HG03439 (cell line): ENCODE results near the gene SARDH.
"Not testable (repeated sequence)": the region's sequence is repeated elsewhere in the genome, so short reads cannot be mapped to it uniquely, and the experiment has no call there.

Source experiments
- ATAC-seq: cut with Tn5 transposase; IDR thresholded peaks from one replicate; pipeline ENCODE4 v1.9.1; 2021; ENCODE audit warnings: mild to moderate bottlenecking, moderate library complexity; ENCODE audit not compliant: unreplicated experiment

Gene SARDH

GRCh38 chr9:133635533-133636531, 102.3 kb downstream of the SARDH start, which contains the start of gene DBH:
Gene DBH, plus strand, starts transcription at chr9:133636363. Its CDS starts 9 bp downstream, at chr9:133636372.
- ATAC-seq = no peak

- ATAC-seq = no peak
These were observed 103.1 kb downstream of the SARDH start for GRCh38 chr9:133635098-133635497.

DNA sequence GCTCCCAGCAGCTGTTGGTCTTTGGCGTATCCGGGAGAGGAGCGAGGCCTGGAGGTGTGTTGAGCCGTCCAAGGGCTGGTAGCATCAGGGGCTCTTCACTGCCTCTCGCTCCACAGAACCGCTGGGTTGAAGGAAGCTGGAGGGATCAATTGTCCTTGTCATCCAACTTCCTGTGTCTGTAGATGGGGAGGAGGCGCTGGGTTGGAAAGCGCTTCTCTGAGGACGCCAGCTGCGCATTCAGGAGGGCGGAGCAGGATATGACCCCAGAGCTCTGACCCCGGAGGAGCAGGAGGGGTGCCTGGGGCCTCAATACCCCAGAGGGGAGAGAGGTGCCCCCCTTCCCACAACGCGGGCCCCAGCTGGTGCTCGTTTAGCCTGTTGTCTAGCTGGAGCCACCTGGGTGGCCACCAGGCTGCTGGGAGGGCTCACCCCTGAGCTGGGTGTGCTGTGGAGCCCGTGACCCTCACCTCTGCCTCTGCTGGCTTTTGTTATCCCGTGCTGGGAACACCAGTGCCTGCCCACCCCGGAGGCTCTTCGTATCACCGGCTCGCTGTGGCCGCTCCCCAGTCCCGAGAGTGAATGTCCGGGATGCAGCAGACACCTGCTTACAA, 104.0 kb downstream of the SARDH start:
- ATAC-seq = no peak

GRCh38 chr9:133633681-133634080, 104.5 kb downstream of the SARDH start:
- ATAC-seq = no peak

GRCh38 chr9:133632806-133633680, 105.1 kb downstream of the SARDH start:
- ATAC-seq = no peak

DNA sequence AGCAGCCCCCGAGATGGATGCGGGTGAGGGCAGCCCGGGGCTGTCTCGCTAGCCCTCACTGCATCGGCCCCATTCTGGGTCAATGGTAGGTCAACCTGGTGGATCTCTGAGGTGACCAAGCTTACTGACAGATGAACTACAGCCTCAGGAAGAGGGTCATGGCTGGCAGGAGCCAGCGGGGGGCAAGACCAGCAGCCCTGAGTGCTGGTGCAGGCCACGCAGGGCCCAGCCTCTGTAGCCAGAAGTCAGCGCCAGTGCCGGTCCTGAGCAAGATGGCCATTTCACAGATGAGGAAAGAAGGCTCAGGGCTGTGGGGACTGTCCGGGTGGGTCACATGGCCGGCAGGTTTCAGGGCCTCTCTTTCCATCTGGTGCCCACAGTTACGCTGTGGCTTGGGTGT, 107.0 kb downstream of the SARDH start:
- no peak for ATAC-seq

- no peak for ATAC-seq
These were observed 108.7 kb downstream of the SARDH start for GRCh38 chr9:133629221-133630110.

DNA sequence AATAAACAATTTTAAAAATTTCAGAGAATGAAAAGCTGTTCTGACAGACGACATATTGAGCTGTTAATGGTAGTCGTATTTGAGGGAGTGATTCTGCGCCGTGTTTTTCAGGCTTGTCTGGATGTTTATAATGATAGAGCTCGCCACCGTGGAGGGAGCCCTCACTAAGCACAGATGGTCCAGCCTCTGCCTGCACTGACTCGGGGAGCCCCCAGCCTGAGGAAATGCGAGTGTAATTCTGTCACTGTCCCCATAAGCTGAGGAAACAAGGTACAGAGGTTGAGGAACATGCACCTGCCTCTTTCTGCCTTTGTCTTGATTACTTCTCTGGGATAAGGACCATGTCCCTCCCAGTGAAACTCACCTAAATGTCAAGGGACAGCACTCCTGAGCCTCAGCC, 109.4 kb downstream of the SARDH start:
- no peak for ATAC-seq

DNA sequence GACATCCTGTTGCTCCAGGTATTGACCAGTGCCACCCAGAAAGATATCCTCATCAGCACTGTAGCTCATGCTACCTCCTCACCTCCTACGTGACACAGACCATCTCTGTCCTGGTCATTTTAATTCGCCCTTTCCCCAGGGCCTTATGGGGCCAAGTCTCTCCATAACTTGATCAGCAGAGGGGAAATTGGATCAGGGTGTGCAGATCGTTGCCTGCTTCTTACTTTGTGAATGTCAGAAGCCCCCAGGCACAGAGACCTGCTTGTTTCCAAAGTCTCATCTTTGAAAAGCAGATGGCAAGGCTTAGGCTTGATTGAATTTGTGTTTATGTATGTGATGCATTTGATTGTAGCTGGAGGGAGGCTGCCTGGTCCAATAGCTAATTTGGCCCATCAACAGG, 110.8 kb downstream of the SARDH start:
- no peak for ATAC-seq

GRCh38 chr9:133626008-133626407, 112.1 kb downstream of the SARDH start:
- not testable (repeated sequence) for ATAC-seq

DNA sequence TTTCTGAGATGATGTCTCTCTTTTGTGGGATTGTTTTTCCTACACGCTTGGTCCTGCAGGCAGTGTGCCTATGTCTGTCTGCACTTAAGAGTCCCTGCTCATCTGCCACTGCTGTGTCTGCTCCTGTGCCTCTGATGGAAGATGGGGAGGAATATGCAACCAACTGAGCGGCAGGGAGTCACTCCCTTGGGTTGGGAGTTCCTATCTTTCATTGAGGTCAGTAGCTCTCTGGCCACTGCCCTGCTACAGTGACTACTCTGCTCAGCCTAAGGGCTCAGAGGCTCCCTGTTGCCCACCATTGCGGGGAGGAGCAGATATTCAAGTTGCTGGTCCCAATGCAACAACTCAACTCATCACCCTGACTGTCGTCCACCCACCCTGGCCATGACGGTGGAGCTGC, 115.6 kb downstream of the SARDH start:
- no peak for ATAC-seq

GRCh38 chr9:133621725-133622267, 116.4 kb downstream of the SARDH start:
- no peak for ATAC-seq

GRCh38 chr9:133619791-133620190, 118.4 kb downstream of the SARDH start:
- no peak for ATAC-seq

DNA sequence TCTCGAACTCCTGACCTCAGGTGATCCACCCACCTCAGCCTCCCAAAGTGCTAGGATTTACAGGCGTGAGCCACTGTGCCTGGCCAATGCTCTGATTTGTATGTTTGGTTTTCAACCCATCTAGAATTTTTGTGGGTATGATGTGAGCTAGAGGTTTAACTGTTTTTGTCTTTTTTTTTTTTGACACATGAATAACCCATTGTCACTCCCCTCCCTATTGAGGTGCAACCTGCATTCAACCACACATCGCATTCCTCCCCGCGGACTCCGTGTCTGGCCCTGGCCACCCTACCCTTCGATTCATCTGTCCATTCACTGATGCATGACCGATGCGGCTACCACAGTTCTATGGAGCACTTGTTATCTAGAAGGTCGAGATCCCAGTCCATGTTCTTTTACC, 119.4 kb downstream of the SARDH start:
- no peak for ATAC-seq

DNA sequence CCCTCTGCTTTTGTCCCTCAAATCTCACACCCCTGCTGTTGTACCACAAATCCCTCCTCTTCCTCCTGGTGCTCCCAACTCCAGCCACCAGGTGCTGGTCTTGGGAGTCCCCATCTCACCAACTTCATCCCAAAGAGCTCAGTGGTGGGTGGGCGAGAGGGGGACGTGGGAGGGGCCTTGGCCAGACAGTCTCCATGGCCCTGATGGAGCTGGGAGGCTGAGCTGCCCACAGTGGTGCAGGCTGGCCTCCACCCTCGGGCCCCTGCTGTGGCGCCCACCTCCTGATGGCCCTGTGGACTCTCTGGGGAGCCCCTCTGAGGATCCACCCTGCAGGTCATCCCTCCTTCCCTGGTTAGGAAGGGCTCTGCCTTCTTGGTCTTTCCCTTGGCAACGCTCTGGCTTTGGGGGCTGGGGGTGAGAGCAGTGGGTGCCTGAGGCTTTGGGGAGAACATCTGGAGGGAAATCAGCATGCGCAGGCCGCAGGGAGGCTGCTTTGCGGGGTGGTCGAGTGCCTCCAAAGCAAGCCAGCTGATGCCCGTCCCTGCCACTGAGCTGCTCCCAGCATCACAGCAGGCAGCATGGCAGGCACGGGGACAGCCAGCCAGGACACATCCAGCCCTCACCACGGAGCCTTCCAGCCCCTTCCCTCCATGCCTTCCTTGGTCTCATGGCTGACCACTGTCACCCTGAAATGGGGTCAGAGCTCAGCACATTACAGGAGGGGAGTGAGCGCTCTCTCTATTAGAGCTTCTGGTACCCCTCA, 121.3 kb downstream of the SARDH start:
- no peak for ATAC-seq

DNA sequence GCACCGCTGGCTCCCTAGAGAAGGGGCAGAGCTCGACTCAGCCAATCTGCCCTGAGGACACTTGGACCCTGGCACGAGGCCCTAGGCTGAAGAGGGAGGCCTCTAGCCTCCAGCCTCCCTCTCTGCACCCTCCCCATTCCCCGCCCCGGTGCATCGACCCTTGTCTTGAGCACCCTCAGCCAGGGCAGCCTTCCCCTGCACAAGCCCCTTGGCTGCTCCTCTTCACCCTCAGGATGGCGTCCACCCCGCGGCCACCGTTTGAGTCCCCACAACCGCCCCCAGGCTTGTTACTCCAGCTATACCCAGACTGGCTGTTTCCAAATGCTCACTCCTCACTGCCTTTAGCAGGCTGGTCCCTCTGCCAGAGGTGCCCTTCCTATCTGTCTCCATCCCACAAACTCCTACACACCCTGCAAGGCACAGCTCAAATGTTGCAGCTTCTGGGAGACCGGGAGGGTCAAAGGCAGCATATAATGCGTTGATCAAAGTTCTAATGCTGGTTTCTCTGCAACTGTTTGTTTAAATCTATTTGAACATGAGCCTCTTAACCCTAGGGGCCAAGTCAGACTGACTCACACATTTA, 122.5 kb downstream of the SARDH start:
- ATAC-seq = no peak

- no peak for ATAC-seq
These were observed 123.0 kb downstream of the SARDH start for GRCh38 chr9:133615186-133615585.

DNA sequence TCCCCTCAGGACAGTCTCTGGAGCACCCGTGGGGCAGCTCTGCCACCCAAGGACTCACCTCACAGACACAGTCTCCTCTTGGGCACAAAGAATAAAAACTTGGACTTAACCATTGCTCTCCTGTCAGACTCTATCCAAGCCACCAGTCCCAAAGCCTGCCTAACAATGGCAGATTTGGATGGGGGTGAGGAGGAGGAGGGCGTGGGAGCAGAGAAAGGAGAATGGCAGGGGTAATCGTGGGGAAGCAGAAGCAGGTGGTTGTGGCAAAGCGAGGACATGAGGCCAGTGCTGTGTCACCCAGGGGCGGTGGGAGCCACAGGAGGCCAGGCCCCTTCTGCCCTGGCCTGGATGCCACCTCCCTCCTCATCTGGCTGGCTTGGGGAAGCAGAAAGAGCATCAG, 123.5 kb downstream of the SARDH start:
- no peak for ATAC-seq

- no peak for ATAC-seq
These were observed 124.1 kb downstream of the SARDH start for GRCh38 chr9:133614056-133614455.
